Measurements from ENCODE around the gene CNTN4. TPM values are rescaled to one million over a fixed set of nuclear protein-coding genes. Genes with fewer than 3 reads are reported as not detected.

Gene CNTN4
- total and polyA plus RNA-seq, 9 donors = 0.35 to 16.7 (median 3.0) TPM

GRCh38 chr3:2706836-2707210 is 608.2 kb downstream of the CNTN4 start:
- intact Hi-C loops (cut with DNase I) = no loop called here
- Histone ChIP-seq H3K4me3 (no peak overlapping the region), H3K4me1 (ENCODE audit: insufficient read depth) (no peaks in the 10 kb centered on the region), H3K27me3 (no peaks in the 10 kb centered on the region), H3K9me3 (no peaks in the 10 kb centered on the region), H3K27ac (no peak overlapping the region), H3K36me3 (no peaks in the 10 kb centered on the region)
- TF ChIP-seq POLR2A (IDR thresholded peaks at IDR 0.05) = no peak
- DNase-seq = no peak
- WGBS, 3 donors = 89 to 93% (median 92%) methylated on average over 3 of the region's 3 CpGs

- intact Hi-C loops (cut with DNase I) = no loop called here
- no peak overlapping the region for H3K4me3 ChIP-seq
- no peaks in the 10 kb centered on the region for H3K27me3 ChIP-seq
- H3K27ac ChIP-seq = no peak overlapping the region
- DNase-seq = no peak
- WGBS, 3 donors = 61 to 76% (median 72%) methylated on average over 3 of the region's 3 CpGs
- H3K36me3 ChIP-seq = no peaks in the 10 kb centered on the region
- TF ChIP-seq EP300 (IDR thresholded peaks at IDR 0.05) (no peak), CTCF (IDR thresholded peaks at IDR 0.05) (no peak), POLR2A (IDR thresholded peaks at IDR 0.05) (no peak)
- no peaks in the 10 kb centered on the region for H3K9me3 ChIP-seq
- no peaks in the 10 kb centered on the region for H3K4me1 ChIP-seq (ENCODE audit: insufficient read depth)
These were observed 612.4 kb downstream of the CNTN4 start for GRCh38 chr3:2711081-2711480.

GRCh38 chr3:2713923-2714322 is 615.3 kb downstream of the CNTN4 start:
- no peak for DNase-seq
- Histone ChIP-seq H3K27ac (no peak overlapping the region), H3K27me3 (no peaks in the 10 kb centered on the region), H3K9me3 (no peaks in the 10 kb centered on the region), H3K4me1 (ENCODE audit: insufficient read depth) (no peaks in the 10 kb centered on the region), H3K36me3 (no peaks in the 10 kb centered on the region), H3K4me3 (no peak overlapping the region)
- 89 to 96% (median 94%) methylated on average over 1 of the region's 1 CpG for WGBS, 3 donors
- TF ChIP-seq CTCF (IDR thresholded peaks at IDR 0.05) (no peak), EP300 (IDR thresholded peaks at IDR 0.05) (no peak), POLR2A (IDR thresholded peaks at IDR 0.05) (no peak)
- intact Hi-C loops (cut with DNase I) = no loop called here

GRCh38 chr3:2714834-2715233 is 616.2 kb downstream of the CNTN4 start:
- intact Hi-C loops (cut with DNase I) = no loop called here
- H3K4me1 ChIP-seq (ENCODE audit: insufficient read depth) = no peaks in the 10 kb centered on the region
- WGBS, 3 donors = 75 to 83% (median 81%) methylated on average over 5 of the region's 5 CpGs
- no peaks in the 10 kb centered on the region for H3K9me3 ChIP-seq
- H3K36me3 ChIP-seq = no peaks in the 10 kb centered on the region
- no peak for DNase-seq
- TF ChIP-seq POLR2A (IDR thresholded peaks at IDR 0.05) = no peak
- no peak for TF ChIP-seq CTCF (IDR thresholded peaks at IDR 0.05)
- TF ChIP-seq EP300 (IDR thresholded peaks at IDR 0.05) = no peak
- H3K4me3 ChIP-seq = no peak overlapping the region
- H3K27me3 ChIP-seq = no peaks in the 10 kb centered on the region
- H3K27ac ChIP-seq = no peak overlapping the region

- no peak for DNase-seq
- WGBS, 3 donors = 61 to 74% (median 73%) methylated on average over 3 of the region's 3 CpGs
- intact Hi-C loops (cut with DNase I) = no loop called here
These were observed 628.4 kb downstream of the CNTN4 start for GRCh38 chr3:2727101-2727500.

More at GRCh38 chr3:2727101-2727500, 628.4 kb downstream of the CNTN4 start:
- Histone ChIP-seq H3K4me3 (no peak overlapping the region), H3K27ac (no peak overlapping the region), H3K36me3 (no peaks in the 10 kb centered on the region), H3K9me3 (no peaks in the 10 kb centered on the region), H3K4me1 (ENCODE audit: insufficient read depth) (no peaks in the 10 kb centered on the region), H3K27me3 (no peaks in the 10 kb centered on the region)
- TF ChIP-seq POLR2A (IDR thresholded peaks at IDR 0.05) = no peak
- no peak for TF ChIP-seq EP300 (IDR thresholded peaks at IDR 0.05)
- TF ChIP-seq CTCF (IDR thresholded peaks at IDR 0.05) = no peak

All from ovary (tissue), 9 donors.